NCI-H1105 treated with DMSO at 0.1 percent for 48 hours (cell line): Measurements from ENCODE around the gene NEURL4.

ENCODE experiments used
- DNase-seq: peaks from one replicate; lab custom pipeline; 2025; lab: John Stamatoyannopoulos, UW

Gene NEURL4

DNA sequence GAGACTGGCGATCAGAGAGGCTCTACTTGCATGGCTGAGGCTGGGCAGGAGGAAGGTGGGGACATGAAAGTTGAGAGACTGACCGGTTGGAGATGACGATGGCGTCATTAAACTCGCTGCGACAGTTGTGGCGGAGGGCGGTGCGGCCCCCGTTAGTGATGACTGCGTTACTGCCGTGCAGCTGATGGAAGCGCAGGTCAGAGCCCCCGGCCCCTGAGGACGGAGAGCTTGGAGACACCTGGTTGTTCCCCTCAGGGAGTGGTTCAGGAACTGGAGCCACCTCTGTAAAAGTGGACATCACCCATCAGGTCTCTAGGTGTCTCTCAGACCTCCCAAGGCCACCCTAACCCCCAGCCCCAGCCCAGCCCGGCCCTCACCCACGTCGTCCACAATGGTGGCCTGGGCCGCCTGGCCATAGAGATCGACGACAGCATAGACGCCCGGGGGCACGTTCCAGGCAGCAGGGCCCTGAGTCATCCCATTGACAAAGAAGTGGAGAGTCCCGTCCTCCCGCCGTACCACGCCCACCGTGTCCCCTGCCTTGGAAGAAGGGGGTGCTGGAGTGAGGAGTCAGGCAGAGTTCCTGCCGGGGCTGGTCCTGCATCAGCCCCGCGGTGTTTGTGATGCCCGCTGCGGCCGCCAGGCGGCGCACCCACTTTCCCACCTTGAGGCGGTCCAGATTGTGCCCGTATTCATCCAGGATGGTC lies 5.3 kb downstream of the NEURL4 start:
- no peak for DNase-seq

DNA sequence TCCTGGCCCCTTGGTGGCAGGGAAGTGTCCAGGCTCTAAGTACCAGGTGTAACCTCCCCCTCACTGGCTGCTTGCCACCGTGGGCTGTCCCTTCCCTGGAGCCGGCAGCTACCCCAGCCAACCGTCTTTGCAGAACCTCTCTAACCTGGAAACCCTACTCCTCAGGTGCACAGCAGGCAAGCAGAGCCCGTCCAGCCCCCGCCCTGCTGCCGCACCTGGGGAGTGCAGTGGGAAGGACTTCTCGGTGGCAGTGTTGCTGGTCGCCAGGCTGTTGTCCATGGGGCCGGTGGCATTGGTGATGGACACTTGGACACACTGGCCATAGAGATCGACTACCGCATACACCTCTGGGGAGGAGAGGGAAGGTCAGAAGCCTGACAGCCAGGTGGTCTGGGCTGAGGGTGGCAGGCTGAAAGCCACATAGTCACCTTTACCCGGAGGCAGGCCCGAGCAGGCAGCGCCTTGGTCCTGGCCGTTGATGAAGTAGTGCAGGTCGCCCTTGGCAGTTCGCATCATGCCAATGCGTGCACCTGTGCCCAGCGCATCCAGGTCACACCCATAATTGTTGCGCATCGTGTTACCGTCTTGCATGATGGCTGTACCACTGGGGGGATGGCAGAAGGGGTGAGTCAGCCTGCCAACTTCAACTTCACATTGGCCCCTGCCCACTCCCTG lies 6.5 kb downstream of the NEURL4 start:
- no peak for DNase-seq

- DNase-seq, result no peak
Measured at GRCh38 chr17:7321466-7321865, 7.7 kb downstream of the NEURL4 start.

DNA sequence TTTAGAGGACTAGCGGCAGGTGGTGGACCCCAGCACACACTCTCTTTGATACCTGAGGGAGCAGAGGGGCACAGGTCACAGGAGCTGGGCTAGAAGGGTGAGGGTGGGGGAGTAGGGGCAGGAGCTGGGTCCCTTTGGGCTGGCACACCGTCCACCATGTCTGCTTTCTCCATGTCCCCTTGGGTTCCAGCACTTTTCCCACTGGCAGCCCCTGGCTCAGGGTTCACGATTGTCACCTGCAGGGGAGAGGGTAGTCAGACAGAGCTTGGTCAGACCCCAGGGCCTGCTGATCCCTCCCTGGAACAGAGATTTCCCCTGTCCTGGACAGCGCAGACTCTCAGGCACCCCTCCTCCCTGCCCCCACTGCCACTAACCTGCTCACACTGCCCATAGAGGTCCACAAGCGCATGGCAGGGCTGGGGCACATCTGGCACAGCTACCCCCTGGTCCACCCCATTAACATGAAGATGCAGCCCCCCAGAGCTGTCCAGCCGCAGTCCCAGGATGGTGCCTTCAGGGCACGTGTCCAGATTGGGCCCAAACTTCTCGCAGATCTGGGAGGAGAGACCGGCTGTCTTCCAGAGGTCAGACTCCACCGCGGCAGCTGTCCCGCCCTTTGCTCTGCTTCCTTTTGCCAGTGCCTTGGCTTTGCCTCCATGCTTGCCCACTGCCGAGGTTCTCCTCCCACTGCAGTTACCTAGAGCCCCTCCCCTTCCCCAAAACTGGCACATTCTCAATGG lies 10.8 kb downstream of the NEURL4 start:
- DNase-seq, result no peak

DNA sequence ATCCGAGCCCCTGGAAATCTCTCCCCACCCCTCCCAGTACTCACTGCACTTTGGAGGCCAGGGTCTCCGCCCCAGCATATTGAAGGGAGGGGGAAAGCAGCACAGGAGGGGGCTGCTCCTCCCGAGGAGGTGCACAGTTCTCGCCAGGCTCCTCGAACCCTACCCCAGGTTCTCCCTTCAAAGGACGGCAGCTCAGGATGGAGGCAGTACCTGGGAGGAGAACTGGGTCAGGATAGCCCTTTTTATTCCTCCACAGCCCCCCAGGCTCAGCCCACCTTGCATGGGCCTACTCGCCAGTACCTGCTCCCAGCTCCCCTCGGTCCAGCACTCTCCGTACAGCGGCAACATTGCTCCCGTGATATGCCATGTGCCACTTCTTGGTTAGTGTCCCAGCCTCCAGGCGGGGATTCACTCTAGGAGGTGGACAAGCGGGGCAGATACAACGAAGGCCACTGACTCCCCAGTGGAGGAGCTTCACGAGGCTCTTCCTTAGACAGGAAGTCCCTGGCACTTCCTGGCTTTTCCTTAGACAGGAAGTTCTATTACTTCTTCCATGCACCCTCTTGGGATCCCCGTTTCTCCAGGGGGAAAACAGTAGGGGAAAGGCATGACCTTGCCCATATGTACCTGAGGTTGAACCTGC lies 11.9 kb downstream of the NEURL4 start:
- no peak for DNase-seq

DNA sequence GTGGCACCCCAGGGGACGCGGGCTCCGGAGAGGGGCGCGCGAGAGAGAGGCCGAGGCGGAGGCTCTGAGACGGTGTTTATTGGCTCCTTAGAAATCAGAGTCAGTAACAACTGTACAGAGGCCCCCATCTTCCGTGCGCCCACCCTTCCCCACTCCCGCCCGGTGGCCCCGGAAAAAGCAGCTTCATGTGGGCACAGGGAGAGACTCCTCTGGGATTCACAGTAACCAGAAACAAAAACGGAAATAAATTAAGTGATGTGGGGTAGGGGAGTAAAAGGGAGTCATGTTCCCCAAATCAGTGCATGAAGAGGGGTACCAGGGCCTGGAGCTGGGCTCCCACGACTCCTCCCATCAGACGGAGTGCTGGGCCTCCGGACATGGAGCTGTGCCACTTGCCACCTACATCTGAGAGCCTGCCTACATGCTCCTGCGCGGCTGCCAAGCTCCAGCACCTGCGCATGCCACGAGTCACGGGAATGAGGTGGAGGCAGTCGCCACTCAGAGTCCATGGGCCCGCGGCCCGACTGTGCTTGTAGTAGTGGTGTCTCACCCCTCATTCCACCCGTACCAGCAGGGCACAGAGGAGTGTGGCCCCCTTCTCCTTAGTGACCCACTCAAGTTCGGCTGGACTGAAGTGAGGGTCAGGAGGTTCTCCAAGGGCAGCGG lies 13.4 kb downstream of the NEURL4 start:
- peak; percentile 46 for DNase-seq

- DNase-seq, result peak; percentile 82
Measured at GRCh38 chr17:7314719-7315569, 14.2 kb downstream of the NEURL4 start, which contains the start of gene GPS2. Gene GPS2 (minus strand): TSS chr17:7315360. CDS start chr17:7315052, 308 bp downstream.

GRCh38 chr17:7313890-7314718 lies 15.0 kb downstream of the NEURL4 start:
- DNase-seq, result no peak

- DNase-seq, result no peak
Measured at GRCh38 chr17:7313088-7313889, 15.8 kb downstream of the NEURL4 start.

- DNase-seq, result no peak
Measured at GRCh38 chr17:7312432-7313087, 16.6 kb downstream of the NEURL4 start.

DNA sequence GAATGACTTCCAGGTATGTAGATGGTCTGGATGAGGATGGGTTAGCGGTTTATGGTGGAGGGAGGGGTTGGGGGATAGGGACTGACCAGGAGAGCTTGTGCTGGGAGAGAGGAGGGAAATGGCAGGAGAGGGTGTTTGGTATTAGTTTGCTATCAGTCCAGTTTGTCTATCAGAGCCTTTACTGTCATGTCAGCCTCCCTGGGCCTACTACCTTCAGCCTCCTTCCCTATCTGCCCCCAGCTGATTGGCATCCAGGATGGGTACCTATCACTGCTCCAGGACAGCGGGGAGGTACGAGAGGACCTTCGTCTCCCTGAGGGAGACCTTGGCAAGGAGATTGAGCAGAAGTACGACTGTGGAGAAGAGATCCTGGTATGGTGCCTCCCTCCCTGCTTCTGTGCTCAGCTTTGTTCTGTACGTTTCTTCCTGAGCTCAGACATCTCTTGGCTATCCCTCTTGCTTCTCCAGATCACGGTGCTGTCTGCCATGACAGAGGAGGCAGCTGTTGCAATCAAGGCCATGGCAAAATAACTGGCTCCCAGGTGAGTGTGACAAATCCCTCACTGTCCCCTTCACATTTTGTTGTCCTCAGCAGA lies 17.9 kb downstream of the NEURL4 start:
- no peak for DNase-seq

GRCh38 chr17:7309628-7310027 lies 19.5 kb downstream of the NEURL4 start:
- no peak for DNase-seq

DNA sequence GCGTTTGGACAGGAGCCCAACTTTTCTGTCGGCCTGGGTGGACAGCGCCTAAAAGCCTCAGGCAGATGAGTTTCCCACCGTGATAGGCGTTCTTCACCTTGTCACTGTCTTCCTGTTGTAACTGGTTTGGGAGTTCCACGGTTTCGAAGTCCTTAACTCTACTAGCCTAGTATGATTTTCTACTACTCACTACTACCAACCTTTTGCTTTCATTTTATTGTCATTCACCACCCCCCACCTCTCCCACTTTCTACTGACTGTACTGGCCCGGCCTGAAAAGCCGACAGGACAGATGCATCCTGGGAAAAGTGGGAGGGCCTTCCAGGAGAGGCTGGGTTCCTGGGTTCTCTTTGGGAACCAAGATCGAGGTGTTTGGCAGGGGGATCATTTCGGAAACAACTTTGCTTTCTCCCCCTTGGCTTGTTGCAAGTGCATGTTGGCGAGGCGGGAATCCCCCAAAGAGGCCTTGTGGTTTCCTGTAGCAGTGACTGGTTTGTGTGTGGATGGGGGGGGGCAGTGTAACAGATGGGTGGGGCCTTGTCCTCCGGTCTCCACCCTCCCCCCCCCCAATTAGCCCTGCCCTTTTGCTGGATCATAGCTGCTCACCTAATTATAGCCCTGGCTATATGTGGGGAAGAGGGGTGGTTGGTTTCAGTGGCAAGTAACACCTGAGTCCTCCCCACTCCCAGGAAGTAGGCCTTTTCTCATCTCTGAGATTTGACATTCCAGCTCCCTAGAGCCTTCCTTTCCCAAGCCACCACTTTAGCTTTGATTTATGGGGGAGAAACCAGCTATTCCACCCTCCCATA lies 20.3 kb downstream of the NEURL4 start:
- DNase-seq, result peak; percentile 79

DNA sequence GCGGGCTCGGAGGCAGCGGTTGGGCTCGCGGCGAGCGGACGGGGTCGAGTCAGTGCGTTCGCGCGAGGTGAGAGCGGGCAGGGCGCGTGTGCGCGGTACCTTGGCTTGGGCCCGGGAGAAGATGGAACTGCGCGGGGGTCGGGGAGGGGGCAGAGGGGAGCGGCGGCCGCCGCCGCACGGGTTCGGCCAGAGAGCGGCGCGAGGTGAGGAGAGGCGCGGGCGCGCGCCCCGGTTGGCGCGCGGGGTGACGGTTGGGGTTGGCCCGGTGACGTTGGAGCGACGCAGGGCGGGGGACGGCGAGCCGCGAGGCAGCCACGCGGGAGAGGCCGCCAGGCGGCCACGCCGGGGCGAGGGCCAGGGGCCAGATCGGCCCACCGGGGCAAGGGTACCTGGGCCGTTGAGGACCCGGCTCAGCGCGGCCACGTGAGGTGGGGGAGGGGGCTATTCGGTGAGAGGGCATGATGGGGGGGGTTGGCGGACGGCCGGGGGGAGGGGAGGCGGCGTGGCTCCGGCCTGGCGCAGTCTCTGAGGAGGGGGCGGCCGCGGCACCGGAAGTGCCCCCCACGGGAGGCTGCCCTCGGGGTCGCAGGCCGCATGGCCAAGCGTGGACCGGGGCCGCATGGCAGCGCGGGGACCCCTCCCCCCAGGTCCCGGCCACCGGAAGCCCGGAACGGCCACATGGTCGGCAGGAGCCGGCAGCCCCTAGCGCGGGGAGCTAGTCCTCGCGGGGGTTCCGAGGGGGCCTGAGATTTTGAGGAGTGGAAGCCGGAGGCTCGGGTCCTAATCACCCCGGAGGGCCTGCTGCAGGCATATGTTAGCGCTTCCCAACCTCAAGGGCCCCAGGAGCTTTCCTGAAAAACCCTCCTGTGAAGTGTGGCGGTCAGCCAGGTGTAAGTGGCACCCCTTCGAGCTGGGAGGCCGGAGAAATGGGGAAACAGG lies 21.2 kb downstream of the NEURL4 start:
- no peak for DNase-seq

- DNase-seq, result peak; percentile 100
Measured at GRCh38 chr17:7306911-7307685, 22.0 kb downstream of the NEURL4 start, which contains the start of gene EIF5A. Gene EIF5A (plus strand): TSS chr17:7307628. CDS start chr17:7309636, 2,008 bp downstream.
